Stomach (tissue), 9 donors: ENCODE results near the gene NDUFAF2. TPM values are rescaled to one million over a fixed set of nuclear protein-coding genes. Genes with fewer than 3 reads are reported as not detected.

Experiments used
- DNase-seq, 2 donors: peaks; one replicate each; pipeline versions ENCODE4 v3.0.0 to v3.0.0-alpha.2; 2013 to 2019
- H3K27ac ChIP-seq, 5 donors: fragments of 200-600 bp in 4 of 5; sonication (generic) in 4 of 5; one replicate each; pipeline ENCODE4 v1.5.1; 2013 to 2019; ENCODE audit warnings: mild to moderate bottlenecking in 1 of 5, moderate library complexity in 1 of 5
- H3K27me3 ChIP-seq, 3 donors: fragments of 200-600 bp; sonication (generic); one replicate each; pipeline ENCODE4 v1.5.1; 2017 to 2019; ENCODE audit warnings: mixed run types in 1 of 3
- H3K36me3 ChIP-seq, 4 donors: fragments of 200-600 bp; sonication (generic); 1 replicate in 3 of 4; 2 replicates in 1 of 4; pipeline ENCODE4 v1.5.1; 2016 to 2019
- H3K4me1 ChIP-seq, 4 donors: fragments of 200-600 bp; sonication (generic); one replicate each; pipeline ENCODE4 v1.5.1; 2016 to 2019
- H3K4me3 ChIP-seq, 4 donors: fragments of 200-600 bp; sonication (generic) in 3 of 4; one replicate each; pipeline ENCODE4 v1.5.1; 2016 to 2019; ENCODE audit warnings: mild to moderate bottlenecking in 1 of 4
- H3K9me3 ChIP-seq, 4 donors: fragments of 200-600 bp; sonication (generic); one replicate each; pipeline ENCODE4 v1.5.1; 2016 to 2019
- EP300 ChIP-seq: sonication (generic); formaldehyde crosslinking; IDR thresholded peaks from one replicate; pipeline ENCODE4 v1.6.1; 2017; ENCODE audit warnings: antibody characterized with exemption
- POLR2A ChIP-seq, 4 donors: fragments of 450-650 bp; IDR thresholded peaks; one replicate each; pipeline ENCODE4 v1.6.1; 2016; ENCODE audit warnings: antibody characterized with exemption in 4 of 4, control low read depth in 2 of 4, mild to moderate bottlenecking in 1 of 4, moderate library complexity in 1 of 4
- POLR2AphosphoS5 ChIP-seq, 3 donors: sonication (generic); formaldehyde crosslinking; IDR thresholded peaks; one replicate each; pipeline ENCODE4 v1.6.1; 2016; ENCODE audit warnings: antibody characterized with exemption in 3 of 3
- WGBS, 5 donors: extraction: QIAGEN DNeasy Blood & Tissue Kit in 3 of 5; methylation state at CpG; one replicate each; pipeline versions ENCODE4 v1.1.5 to v1.1.7; 2013 to 2018; 5-methylcytosine and 5-hydroxymethylcytosine counted together
- intact Hi-C: fragments of 100-400 bp; cut with DNase I; formaldehyde crosslinking; loops from one replicate; pipeline ENCODE4 v1.15.1; 2023; ENCODE audit warnings: low total_unique reads
- polyA plus RNA-seq, 3 donors: library from polyadenylated mRNA; stranded (reverse); fragments of 200-250 nt; gene quantifications; one replicate each; pipeline ENCODE4 v1.2.3, GENCODE V29; 2013
- total RNA-seq, 5 donors: library from RNA; depleted of rRNA; stranded (reverse); fragments of >200 nt; gene quantifications; one replicate each; pipeline versions ENCODE4 v1.1.0 to v1.2.3, GENCODE V29; 2014 to 2016
- TF ChIP-seq, protein P1 (sequence below), 7 experiments: fragments of 450-650 bp in 4 of 7; fragments of 200-600 bp in 3 of 7; sonication (generic) in 3 of 7; IDR thresholded peaks; one replicate each; pipeline ENCODE4 v1.5.1; 2016 to 2019; ENCODE audit warnings: antibody characterized with exemption in 7 of 7, control low read depth in 2 of 7, mild to moderate bottlenecking in 1 of 7
- donor health status: healthy with polysubstance abuse.
- donor health status: Bipolar disorder and iron deficiency.
- donor health status: healthy.

The NDUFAF2 gene
- total and polyA plus RNA-seq, 8 donors: 3.5 to 61.9 (median 29.3) TPM

DNA sequence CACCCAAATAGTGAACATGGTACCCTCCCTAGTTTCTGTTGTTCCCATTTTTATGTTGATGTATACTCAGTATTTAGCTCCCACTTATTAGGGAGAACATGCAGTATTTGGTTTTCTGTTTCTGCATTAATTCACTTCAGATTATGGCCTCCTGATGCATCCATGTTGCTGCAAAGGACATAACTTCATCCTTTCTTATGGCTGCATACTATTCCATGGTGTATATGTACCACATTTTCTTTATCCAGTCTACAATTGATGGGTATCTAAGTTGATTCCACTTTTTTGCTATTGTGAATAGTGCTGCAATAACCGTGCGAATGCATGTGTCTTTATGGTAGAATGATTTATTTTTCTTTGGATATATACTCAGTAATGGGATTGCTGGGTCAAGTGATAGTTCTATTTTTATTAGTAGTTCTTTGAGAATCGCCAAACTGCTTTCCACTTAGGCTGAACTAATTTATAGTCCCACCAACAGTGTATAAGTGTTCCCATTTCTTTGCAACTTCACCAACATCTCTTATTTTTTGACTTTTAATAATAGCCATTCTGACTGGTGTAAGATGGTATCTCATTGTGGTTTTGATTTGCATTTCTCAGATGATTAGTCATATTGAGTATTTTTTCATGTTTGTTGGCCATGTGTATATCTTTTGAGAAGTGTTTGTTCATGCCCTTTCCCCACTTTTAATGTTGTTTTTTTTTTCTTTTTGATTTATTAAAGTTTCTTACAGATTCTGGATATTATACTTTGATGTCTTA, 137.7 kb downstream of the NDUFAF2 start:
- DNase-seq: no peak
- H3K36me3 ChIP-seq: peaks cover 0 to 6% (median 2%) of the 10 kb centered on the region in 4 donors
- TF ChIP-seq, protein P1, sequence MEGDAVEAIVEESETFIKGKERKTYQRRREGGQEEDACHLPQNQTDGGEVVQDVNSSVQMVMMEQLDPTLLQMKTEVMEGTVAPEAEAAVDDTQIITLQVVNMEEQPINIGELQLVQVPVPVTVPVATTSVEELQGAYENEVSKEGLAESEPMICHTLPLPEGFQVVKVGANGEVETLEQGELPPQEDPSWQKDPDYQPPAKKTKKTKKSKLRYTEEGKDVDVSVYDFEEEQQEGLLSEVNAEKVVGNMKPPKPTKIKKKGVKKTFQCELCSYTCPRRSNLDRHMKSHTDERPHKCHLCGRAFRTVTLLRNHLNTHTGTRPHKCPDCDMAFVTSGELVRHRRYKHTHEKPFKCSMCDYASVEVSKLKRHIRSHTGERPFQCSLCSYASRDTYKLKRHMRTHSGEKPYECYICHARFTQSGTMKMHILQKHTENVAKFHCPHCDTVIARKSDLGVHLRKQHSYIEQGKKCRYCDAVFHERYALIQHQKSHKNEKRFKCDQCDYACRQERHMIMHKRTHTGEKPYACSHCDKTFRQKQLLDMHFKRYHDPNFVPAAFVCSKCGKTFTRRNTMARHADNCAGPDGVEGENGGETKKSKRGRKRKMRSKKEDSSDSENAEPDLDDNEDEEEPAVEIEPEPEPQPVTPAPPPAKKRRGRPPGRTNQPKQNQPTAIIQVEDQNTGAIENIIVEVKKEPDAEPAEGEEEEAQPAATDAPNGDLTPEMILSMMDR (IDR thresholded peaks at IDR 0.05): no peak
- no peak for TF ChIP-seq POLR2AphosphoS5 (IDR thresholded peaks at IDR 0.05)
- no peak for TF ChIP-seq POLR2A (IDR thresholded peaks at IDR 0.05)
- TF ChIP-seq EP300: no peak
- intact Hi-C loops: no loop called here
- no peak overlapping the region for H3K27ac ChIP-seq
- no peaks in the 10 kb centered on the region for H3K9me3 ChIP-seq
- H3K4me3 ChIP-seq: no peak overlapping the region
- H3K27me3 ChIP-seq: no peaks in the 10 kb centered on the region
- H3K4me1 ChIP-seq: no peaks in the 10 kb centered on the region
- WGBS, 5 donors: 94 to 99% (median 97%) methylated on average over 3 of the region's 3 CpGs

DNA sequence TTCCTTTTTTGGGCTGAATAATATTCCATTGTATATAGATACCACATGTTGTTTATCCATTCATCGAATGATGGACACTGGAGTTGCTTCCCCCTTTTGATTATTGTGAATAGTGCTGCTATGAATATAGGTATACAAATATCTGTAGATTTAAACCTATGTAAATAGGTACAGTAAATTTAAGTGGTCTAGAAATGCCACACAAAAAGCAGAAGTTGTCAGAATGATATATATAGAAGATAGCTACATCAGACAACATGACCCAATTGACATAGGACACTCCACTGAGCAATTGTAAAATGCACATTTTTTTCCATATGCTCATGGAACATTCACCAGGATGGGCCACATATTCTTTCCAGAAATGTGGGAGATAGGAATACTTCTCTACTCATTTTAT, 139.7 kb downstream of the NDUFAF2 start:
- H3K36me3 ChIP-seq: peaks cover 0 to 6% (median 2%) of the 10 kb centered on the region in 4 donors
- no peaks in the 10 kb centered on the region for H3K9me3 ChIP-seq
- no peak overlapping the region for H3K4me3 ChIP-seq
- H3K27me3 ChIP-seq: no peaks in the 10 kb centered on the region
- no peaks in the 10 kb centered on the region for H3K4me1 ChIP-seq
- H3K27ac ChIP-seq: no peak overlapping the region
- TF ChIP-seq EP300 (no peak), POLR2AphosphoS5 (IDR thresholded peaks at IDR 0.05) (no peak), POLR2A (IDR thresholded peaks at IDR 0.05) (no peak)
- TF ChIP-seq, protein P1 (IDR thresholded peaks at IDR 0.05): no peak
- no peak for DNase-seq
- WGBS, 5 donors: 95 to 100% (median 98%) methylated on average over 1 of the region's 1 CpG
- intact Hi-C loops: no loop called here

DNA sequence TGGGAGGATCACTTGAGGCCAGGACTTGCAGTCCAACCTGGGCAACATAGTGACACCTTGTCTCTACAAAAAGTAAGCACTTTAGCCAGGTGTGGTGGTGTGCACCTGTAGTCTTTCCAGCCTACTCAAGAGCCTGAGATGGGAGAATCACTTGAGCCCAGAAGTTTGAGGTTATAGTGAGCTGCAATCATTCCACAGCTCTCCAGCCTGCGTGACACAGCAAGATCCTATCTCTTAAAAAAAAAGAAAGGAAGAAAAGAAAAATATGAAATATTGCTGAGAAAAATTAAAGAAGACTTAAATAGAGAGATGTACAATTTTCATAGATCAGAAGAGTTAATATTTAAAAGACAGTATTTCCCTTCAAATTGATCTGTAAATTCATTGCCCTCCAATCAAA, 140.9 kb downstream of the NDUFAF2 start:
- 83 to 100% (median 100%) methylated on average over 1 of the region's 1 CpG for WGBS, 5 donors
- intact Hi-C loops: no loop called here
- Histone ChIP-seq H3K4me1 (no peaks in the 10 kb centered on the region), H3K36me3 (peaks cover 0 to 6% (median 2%) of the 10 kb centered on the region in 4 donors), H3K9me3 (no peaks in the 10 kb centered on the region), H3K27ac (no peak overlapping the region), H3K4me3 (no peak overlapping the region), H3K27me3 (no peaks in the 10 kb centered on the region)
- TF ChIP-seq POLR2AphosphoS5 (IDR thresholded peaks at IDR 0.05): no peak
- TF ChIP-seq, protein P1 (IDR thresholded peaks at IDR 0.05): no peak
- no peak for TF ChIP-seq POLR2A (IDR thresholded peaks at IDR 0.05)
- TF ChIP-seq EP300: no peak
- no peak for DNase-seq

DNA sequence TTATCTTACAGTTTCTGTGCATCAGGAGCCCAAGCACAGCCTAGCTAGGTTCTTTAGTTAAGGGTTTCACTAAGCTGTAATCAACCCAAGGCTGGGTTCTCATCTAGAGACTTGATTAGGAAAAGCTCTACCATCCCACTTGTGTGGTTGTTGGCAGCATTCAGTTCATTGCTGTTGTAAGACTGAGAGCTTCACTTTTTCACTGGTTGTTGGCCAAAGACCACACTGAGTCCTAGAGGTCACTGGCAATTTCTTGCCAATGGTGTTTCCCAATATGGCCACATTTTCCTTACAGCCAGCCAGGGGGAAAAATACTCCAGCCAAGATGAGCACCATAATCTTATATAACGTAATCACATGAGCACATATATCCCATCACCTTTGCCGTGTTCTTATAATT, 142.9 kb downstream of the NDUFAF2 start:
- Histone ChIP-seq H3K9me3 (no peaks in the 10 kb centered on the region), H3K36me3 (peaks cover 0 to 6% (median 2%) of the 10 kb centered on the region in 4 donors), H3K27ac (no peak overlapping the region), H3K4me1 (no peaks in the 10 kb centered on the region), H3K27me3 (no peaks in the 10 kb centered on the region), H3K4me3 (no peak overlapping the region)
- TF ChIP-seq, protein P1 (IDR thresholded peaks at IDR 0.05): no peak
- no peak for TF ChIP-seq POLR2AphosphoS5 (IDR thresholded peaks at IDR 0.05)
- no peak for TF ChIP-seq EP300
- TF ChIP-seq POLR2A (IDR thresholded peaks at IDR 0.05): no peak
- intact Hi-C loops: no loop called here
- 50 to 68% (median 50%) methylated on average over 2 of the region's 2 CpGs for WGBS, 5 donors
- no peak for DNase-seq
